Neuronal stem cell (in vitro differentiated cells): Measurements from ENCODE around the gene CIITA.

Source experiments
- DNase-seq: peaks from one replicate; pipeline ENCODE4 v3.0.0-alpha.2; 2013; ENCODE audit warnings: low spot score
- H2AFZ ChIP-seq: one replicate; pipeline ENCODE4 v1.6.1; 2013; ENCODE audit warnings: mild to moderate bottlenecking, low read length, inconsistent platforms
- H2AK5ac ChIP-seq: 2 replicates; pipeline ENCODE4 v1.6.1; 2013; ENCODE audit warnings: low read depth, mild to moderate bottlenecking, inconsistent platforms, low read length, moderate library complexity, mixed read lengths
- H2BK120ac ChIP-seq: 2 replicates; pipeline ENCODE4 v1.6.1; 2013; ENCODE audit warnings: low read depth, mild to moderate bottlenecking, inconsistent platforms, low read length, moderate library complexity, mixed read lengths
- H2BK12ac ChIP-seq: one replicate; pipeline ENCODE4 v1.6.1; 2013; ENCODE audit warnings: low read length, inconsistent platforms
- H2BK15ac ChIP-seq: 2 replicates; pipeline ENCODE4 v1.6.1; 2013; ENCODE audit warnings: mild to moderate bottlenecking, low read length, inconsistent platforms, mixed read lengths
- H2BK5ac ChIP-seq: one replicate; pipeline ENCODE4 v1.6.1; 2013; ENCODE audit warnings: inconsistent platforms, mild to moderate bottlenecking, low read length, moderate library complexity
- H3K14ac ChIP-seq: one replicate; pipeline ENCODE4 v1.6.1; 2013; ENCODE audit warnings: low read length, inconsistent platforms
- H3K18ac ChIP-seq: 2 replicates; pipeline ENCODE4 v1.6.1; 2013; ENCODE audit warnings: low read length, inconsistent platforms
- H3K23ac ChIP-seq: 2 replicates; pipeline ENCODE4 v1.6.1; 2013; ENCODE audit warnings: low read depth, mild to moderate bottlenecking, mixed read lengths, low read length, inconsistent platforms; ENCODE audit not compliant: poor library complexity
- H3K27ac ChIP-seq: replicated peaks from 3 replicates; pipeline ENCODE4 v1.5.1; 2013; ENCODE audit warnings: low read length, inconsistent platforms
- H3K27me3 ChIP-seq, 3 experiments: 2 replicates each; pipeline ENCODE4 v1.6.1; 2013; ENCODE audit warnings: low read length in 3 of 3, mild to moderate bottlenecking in 2 of 3, inconsistent platforms in 1 of 3, low read depth in 1 of 3, mixed read lengths in 1 of 3, moderate library complexity in 1 of 3; ENCODE audit not compliant: control insufficient read depth in 3 of 3, insufficient read depth in 3 of 3
- H3K36me3 ChIP-seq, 2 donors: replicated peaks in 1 of 2; 2 replicates each; pipeline ENCODE4 v1.6.1; 2013; ENCODE audit warnings: low read length in 2 of 2; ENCODE audit not compliant: control insufficient read depth in 2 of 2, insufficient read depth in 2 of 2
- H3K4ac ChIP-seq: 2 replicates; pipeline ENCODE4 v1.6.1; 2013; ENCODE audit warnings: inconsistent platforms, mild to moderate bottlenecking, low read length, moderate library complexity
- H3K4me1 ChIP-seq, 2 donors: 1 replicate in 1 of 2; 2 replicates in 1 of 2; pipeline ENCODE4 v1.6.1; 2013; ENCODE audit warnings: low read length in 2 of 2, low read depth in 1 of 2; ENCODE audit not compliant: control insufficient read depth in 2 of 2, insufficient read depth in 1 of 2
- H3K4me2 ChIP-seq: one replicate; pipeline ENCODE4 v1.6.1; 2013; ENCODE audit warnings: mild to moderate bottlenecking, low read length, inconsistent platforms; ENCODE audit not compliant: insufficient read depth, poor library complexity, severe bottlenecking
- H3K4me3 ChIP-seq, 2 donors: 2 replicates each; pipeline ENCODE4 v1.5.1; 2013; ENCODE audit warnings: low read length in 2 of 2, mild to moderate bottlenecking in 2 of 2, inconsistent platforms in 1 of 2, moderate library complexity in 1 of 2
- H3K79me1 ChIP-seq: one replicate; pipeline ENCODE4 v1.6.1; 2013; ENCODE audit warnings: low read depth, mild to moderate bottlenecking, inconsistent platforms, low read length, moderate library complexity
- H3K9ac ChIP-seq: one replicate; pipeline ENCODE4 v1.6.1; 2013; ENCODE audit warnings: mild to moderate bottlenecking, low read depth, low read length, inconsistent platforms; ENCODE audit not compliant: poor library complexity
- H3K9me3 ChIP-seq, 2 donors: replicated peaks in 1 of 2; 2 replicates each; pipeline versions ENCODE3 to v1.6.1; 2013; ENCODE audit warnings: low read length in 2 of 2, mild to moderate bottlenecking in 2 of 2, inconsistent platforms in 1 of 2, low read depth in 1 of 2, mixed read lengths in 1 of 2, moderate library complexity in 1 of 2; ENCODE audit not compliant: control insufficient read depth in 2 of 2, insufficient read depth in 1 of 2
- H4K8ac ChIP-seq: one replicate; pipeline ENCODE4 v1.6.1; 2013; ENCODE audit warnings: low read depth, mild to moderate bottlenecking, inconsistent platforms, low read length, moderate library complexity
- H4K91ac ChIP-seq: one replicate; pipeline ENCODE4 v1.6.1; 2013; ENCODE audit warnings: low read length, low read depth, mild to moderate bottlenecking, inconsistent platforms; ENCODE audit not compliant: poor library complexity
- WGBS, 2 donors: extraction: QIAGEN DNeasy Blood & Tissue Kit; methylation state at CpG; one replicate each; pipeline ENCODE4 v1.1.7; 2013; ENCODE audit warnings: missing lambda C conversion rate in 2 of 2, mixed read lengths in 1 of 2; ENCODE audit not compliant: insufficient read length in 2 of 2, insufficient replicate concordance in 1 of 2; ENCODE audit errors: extremely low coverage in 2 of 2; 5-methylcytosine and 5-hydroxymethylcytosine counted together

Gene CIITA

DNA sequence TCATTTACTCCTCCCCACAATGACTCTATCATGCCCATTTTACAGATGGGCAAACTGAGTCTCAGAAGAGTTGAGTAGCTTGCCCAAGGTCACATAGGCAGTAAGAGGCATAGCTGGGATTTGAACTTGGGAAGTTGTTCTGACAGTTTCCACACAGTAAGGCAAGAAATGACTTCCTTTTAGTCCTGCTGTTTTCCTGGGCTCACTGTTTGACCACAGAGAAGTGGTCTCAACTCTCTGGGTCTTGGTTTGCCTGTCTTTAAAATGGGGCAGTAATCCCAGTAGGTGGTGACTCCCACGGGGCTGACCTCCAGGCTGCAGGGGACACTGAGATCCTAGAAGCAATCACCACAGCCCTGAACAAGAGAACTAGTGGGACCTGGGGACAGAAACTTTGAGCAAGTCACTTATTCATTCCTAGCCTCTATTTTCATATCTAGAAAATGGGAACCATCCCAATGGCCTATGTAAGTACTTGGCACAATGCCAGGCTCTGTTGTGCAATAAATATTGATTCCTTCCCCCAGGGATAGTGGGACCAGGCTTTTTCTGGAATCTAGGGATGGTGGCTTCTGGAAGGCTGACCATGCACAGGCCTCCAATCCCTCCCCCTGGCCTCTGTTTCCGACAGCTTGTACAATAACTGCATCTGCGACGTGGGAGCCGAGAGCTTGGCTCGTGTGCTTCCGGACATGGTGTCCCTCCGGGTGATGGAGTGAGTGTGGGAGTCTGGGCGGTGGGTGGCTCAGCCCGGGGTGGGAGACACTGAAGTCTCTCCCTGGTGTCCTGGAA, 44.7 kb downstream of the CIITA start:
- Histone ChIP-seq H2BK5ac (no peak overlapping the region), H2BK120ac (no peak overlapping the region), H2BK12ac (no peak overlapping the region), H4K8ac (no peak overlapping the region), H3K9me3 (peaks cover 0 to 2% of the 10 kb centered on the region in 2 donors), H3K4me2 (no peak overlapping the region), H4K91ac (no peak overlapping the region), H3K79me1 (no peaks in the 10 kb centered on the region), H2BK15ac (no peak overlapping the region), H2AFZ (no peak overlapping the region), H2AK5ac (no peak overlapping the region), H3K9ac (no peak overlapping the region), H3K4ac (no peak overlapping the region), H3K14ac (no peak overlapping the region), H3K4me1 (peaks cover 0 to 4% of the 10 kb centered on the region in 2 donors), H3K4me3 (no peak overlapping the region), H3K18ac (peak overlapping the region; percentile 12), H3K27me3 (no peaks in the 10 kb centered on the region), H3K23ac (no peak overlapping the region), H3K36me3 (peaks cover 3 to 12% of the 10 kb centered on the region in 2 donors), H3K27ac (no peak overlapping the region)
- DNase-seq, result no peak
- no CpG with 5 or more reads among the region's 10 CpGs for WGBS, 2 donors

DNA sequence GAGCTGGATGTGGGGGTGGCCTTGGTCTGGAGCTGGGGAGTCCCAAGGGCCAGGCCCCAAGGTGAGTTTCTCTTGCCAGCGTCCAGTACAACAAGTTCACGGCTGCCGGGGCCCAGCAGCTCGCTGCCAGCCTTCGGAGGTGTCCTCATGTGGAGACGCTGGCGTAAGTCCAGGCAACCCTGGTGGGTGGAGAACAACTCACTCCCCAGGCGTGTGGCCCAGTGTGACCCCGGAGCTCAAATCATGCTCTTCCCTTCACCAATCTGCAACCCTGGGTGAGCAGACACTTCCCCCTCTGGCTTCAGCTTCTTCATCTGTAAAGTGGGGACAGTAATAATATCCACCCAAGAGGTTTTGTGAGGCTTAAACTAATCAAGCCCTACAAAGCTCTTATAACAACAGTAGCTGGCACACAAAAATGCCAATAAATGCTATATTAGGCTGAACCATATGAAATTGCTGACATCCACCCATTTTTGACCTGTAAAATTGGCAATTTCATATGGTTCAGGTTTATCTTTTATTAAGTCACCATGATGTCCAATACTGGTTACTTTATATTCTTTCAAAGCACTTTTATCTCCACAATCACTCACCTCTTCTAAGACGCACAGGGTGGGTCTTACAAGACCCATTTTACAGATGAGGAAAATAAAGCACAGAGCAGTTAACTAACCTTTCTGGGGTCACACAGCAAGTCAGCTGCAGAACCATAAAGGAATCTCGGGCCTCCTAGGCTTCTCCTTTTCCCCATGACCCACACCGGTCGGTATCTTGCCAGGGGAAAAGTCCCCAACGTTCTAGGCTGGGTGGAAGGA, 45.5 kb downstream of the CIITA start:
- no CpG with 5 or more reads among the region's 14 CpGs for WGBS, 2 donors
- H3K23ac ChIP-seq, result peak overlapping the region; percentile 27
- H3K36me3 ChIP-seq, result peaks cover 6 to 20% of the 10 kb centered on the region in 2 donors
- H4K8ac ChIP-seq, result no peak overlapping the region
- H2BK15ac ChIP-seq, result no peak overlapping the region
- H3K9me3 ChIP-seq, result peaks cover 0 to 2% of the 10 kb centered on the region in 2 donors
- H3K4ac ChIP-seq, result no peak overlapping the region
- H2BK120ac ChIP-seq, result no peak overlapping the region
- no peak overlapping the region for H2AK5ac ChIP-seq
- no peak overlapping the region for H2AFZ ChIP-seq
- no peak overlapping the region for H3K14ac ChIP-seq
- no peak overlapping the region for H2BK5ac ChIP-seq
- no peak overlapping the region for H3K18ac ChIP-seq
- no peak for DNase-seq
- peaks cover 0 to 4% of the 10 kb centered on the region in 2 donors for H3K4me1 ChIP-seq
- H3K27me3 ChIP-seq, result no peaks in the 10 kb centered on the region
- H3K27ac ChIP-seq, result no peak overlapping the region
- H2BK12ac ChIP-seq, result no peak overlapping the region
- H3K4me2 ChIP-seq, result no peak overlapping the region
- H3K4me3 ChIP-seq, result no peak overlapping the region
- H3K9ac ChIP-seq, result no peak overlapping the region
- H3K79me1 ChIP-seq, result no peaks in the 10 kb centered on the region
- no peak overlapping the region for H4K91ac ChIP-seq

DNA sequence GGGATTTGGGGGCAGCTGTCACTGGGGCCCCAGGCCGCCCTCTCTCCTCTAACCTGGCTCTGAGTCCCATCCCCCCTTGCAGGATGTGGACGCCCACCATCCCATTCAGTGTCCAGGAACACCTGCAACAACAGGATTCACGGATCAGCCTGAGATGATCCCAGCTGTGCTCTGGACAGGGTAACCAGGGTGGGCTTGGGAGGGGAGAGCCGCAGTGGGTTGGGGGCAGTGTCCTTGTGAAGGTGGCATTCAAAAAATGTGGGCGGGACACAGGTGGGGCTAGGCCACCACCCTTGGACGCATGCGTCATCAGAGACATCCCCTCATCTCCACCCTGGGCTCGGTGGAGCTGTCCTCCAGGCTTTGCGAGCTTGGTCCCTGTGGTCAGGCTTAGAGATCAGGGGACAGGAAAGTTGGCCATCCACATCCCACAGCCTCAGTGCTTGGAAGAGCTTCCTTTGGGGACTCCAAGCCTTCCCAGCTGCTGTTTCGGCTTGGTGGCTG, 46.2 kb downstream of the CIITA start:
- H3K23ac ChIP-seq, result no peak overlapping the region
- H4K8ac ChIP-seq, result no peak overlapping the region
- H2AFZ ChIP-seq, result no peak overlapping the region
- H3K9ac ChIP-seq, result no peak overlapping the region
- H3K27me3 ChIP-seq, result peaks cover 0 to 2% (median 0%) of the 10 kb centered on the region in 3 experiments
- no peak overlapping the region for H4K91ac ChIP-seq
- no peak overlapping the region for H2BK120ac ChIP-seq
- H3K14ac ChIP-seq, result no peak overlapping the region
- H3K4me1 ChIP-seq, result peaks cover 0 to 4% of the 10 kb centered on the region in 2 donors
- no peak overlapping the region for H2BK5ac ChIP-seq
- H3K18ac ChIP-seq, result no peak overlapping the region
- peaks cover 0 to 2% of the 10 kb centered on the region in 2 donors for H3K9me3 ChIP-seq
- H2BK12ac ChIP-seq, result no peak overlapping the region
- DNase-seq, result no peak
- no peak overlapping the region for H2AK5ac ChIP-seq
- no peak overlapping the region for H3K4me2 ChIP-seq
- no CpG with 5 or more reads among the region's 10 CpGs for WGBS, 2 donors
- no peak overlapping the region for H2BK15ac ChIP-seq
- no peaks in the 10 kb centered on the region for H3K79me1 ChIP-seq
- no peak overlapping the region for H3K27ac ChIP-seq
- H3K4ac ChIP-seq, result no peak overlapping the region
- no peak overlapping the region for H3K4me3 ChIP-seq
- peaks cover 10 to 26% of the 10 kb centered on the region in 2 donors for H3K36me3 ChIP-seq
